Ishikawa (cell line): ENCODE data around the gene MICOS13.

Experiments used
- CEBPB ChIP-seq: IDR thresholded peaks from 2 replicates; pipeline ENCODE4 v1.6.1; 2012
- CREB1 ChIP-seq: IDR thresholded peaks from 2 replicates; pipeline ENCODE4 v1.6.1; 2012; ENCODE audit warnings: low read depth
- EGR1 ChIP-seq: IDR thresholded peaks from 2 replicates; pipeline ENCODE4 v1.6.1; 2012
- EP300 ChIP-seq: IDR thresholded peaks from 2 replicates; pipeline ENCODE4 v1.6.1; 2012; ENCODE audit warnings: borderline replicate concordance
- FOXM1 ChIP-seq: IDR thresholded peaks from 2 replicates; pipeline ENCODE4 v1.6.1; 2012; ENCODE audit warnings: low read depth, borderline replicate concordance
- MAX ChIP-seq: IDR thresholded peaks from 2 replicates; pipeline ENCODE4 v1.6.1; 2012
- NFIC ChIP-seq: IDR thresholded peaks from 2 replicates; pipeline ENCODE4 v1.6.1; 2012
- RAD21 ChIP-seq: IDR thresholded peaks from 2 replicates; pipeline ENCODE4 v1.6.1; 2012; ENCODE audit warnings: low read depth
- TAF1 ChIP-seq: IDR thresholded peaks from 2 replicates; pipeline ENCODE4 v1.6.1; 2012; ENCODE audit warnings: low read depth, mild to moderate bottlenecking
- TCF12 ChIP-seq: IDR thresholded peaks from 2 replicates; pipeline ENCODE4 v1.6.1; 2012; ENCODE audit warnings: low read depth
- TEAD4 ChIP-seq: IDR thresholded peaks from 2 replicates; pipeline ENCODE4 v1.6.1; 2012
- YY1 ChIP-seq: IDR thresholded peaks from 2 replicates; pipeline ENCODE4 v1.6.1; 2012; ENCODE audit warnings: low read depth
- ZBTB7A ChIP-seq: IDR thresholded peaks from 2 replicates; pipeline ENCODE4 v1.6.1; 2012; ENCODE audit warnings: low read depth
- TF ChIP-seq, protein P1 (sequence below): IDR thresholded peaks from 2 replicates; pipeline ENCODE4 v1.6.1; 2012
- TF ChIP-seq, protein P2 (sequence below): IDR thresholded peaks from 2 replicates; pipeline ENCODE4 v1.6.1; 2012; ENCODE audit warnings: low read depth, mild to moderate bottlenecking

MICOS13 gene

GRCh38 chr19:5641171-5641570 is 39.1 kb downstream of the MICOS13 start:
- TF ChIP-seq, protein P1, sequence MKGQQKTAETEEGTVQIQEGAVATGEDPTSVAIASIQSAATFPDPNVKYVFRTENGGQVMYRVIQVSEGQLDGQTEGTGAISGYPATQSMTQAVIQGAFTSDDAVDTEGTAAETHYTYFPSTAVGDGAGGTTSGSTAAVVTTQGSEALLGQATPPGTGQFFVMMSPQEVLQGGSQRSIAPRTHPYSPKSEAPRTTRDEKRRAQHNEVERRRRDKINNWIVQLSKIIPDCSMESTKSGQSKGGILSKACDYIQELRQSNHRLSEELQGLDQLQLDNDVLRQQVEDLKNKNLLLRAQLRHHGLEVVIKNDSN, result no peak
- TF ChIP-seq YY1, result no peak
- no peak for TF ChIP-seq TEAD4
- TF ChIP-seq, protein P2, sequence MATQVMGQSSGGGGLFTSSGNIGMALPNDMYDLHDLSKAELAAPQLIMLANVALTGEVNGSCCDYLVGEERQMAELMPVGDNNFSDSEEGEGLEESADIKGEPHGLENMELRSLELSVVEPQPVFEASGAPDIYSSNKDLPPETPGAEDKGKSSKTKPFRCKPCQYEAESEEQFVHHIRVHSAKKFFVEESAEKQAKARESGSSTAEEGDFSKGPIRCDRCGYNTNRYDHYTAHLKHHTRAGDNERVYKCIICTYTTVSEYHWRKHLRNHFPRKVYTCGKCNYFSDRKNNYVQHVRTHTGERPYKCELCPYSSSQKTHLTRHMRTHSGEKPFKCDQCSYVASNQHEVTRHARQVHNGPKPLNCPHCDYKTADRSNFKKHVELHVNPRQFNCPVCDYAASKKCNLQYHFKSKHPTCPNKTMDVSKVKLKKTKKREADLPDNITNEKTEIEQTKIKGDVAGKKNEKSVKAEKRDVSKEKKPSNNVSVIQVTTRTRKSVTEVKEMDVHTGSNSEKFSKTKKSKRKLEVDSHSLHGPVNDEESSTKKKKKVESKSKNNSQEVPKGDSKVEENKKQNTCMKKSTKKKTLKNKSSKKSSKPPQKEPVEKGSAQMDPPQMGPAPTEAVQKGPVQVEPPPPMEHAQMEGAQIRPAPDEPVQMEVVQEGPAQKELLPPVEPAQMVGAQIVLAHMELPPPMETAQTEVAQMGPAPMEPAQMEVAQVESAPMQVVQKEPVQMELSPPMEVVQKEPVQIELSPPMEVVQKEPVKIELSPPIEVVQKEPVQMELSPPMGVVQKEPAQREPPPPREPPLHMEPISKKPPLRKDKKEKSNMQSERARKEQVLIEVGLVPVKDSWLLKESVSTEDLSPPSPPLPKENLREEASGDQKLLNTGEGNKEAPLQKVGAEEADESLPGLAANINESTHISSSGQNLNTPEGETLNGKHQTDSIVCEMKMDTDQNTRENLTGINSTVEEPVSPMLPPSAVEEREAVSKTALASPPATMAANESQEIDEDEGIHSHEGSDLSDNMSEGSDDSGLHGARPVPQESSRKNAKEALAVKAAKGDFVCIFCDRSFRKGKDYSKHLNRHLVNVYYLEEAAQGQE, result no peak
- no peak for TF ChIP-seq EGR1
- no peak for TF ChIP-seq CEBPB
- TF ChIP-seq NFIC, result no peak

DNA sequence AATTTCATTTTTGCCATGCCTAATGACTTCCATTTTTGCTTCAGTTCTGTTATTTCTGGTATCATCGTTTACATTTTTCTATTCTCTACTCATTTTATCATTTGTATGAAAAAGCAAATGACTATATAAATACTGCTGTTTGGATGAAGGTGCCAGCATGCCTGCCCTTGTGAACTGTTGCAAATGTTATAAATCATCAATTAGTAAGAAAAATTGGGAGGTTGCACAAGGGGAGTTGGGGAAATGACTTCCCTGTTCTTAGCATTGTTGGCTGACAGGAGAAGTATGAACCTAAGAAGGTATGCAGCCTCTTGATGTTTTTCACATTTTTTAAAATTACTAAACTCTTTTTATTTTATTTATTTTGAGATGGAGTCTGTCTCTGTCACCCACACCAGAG is 42.3 kb downstream of the MICOS13 start:
- TF ChIP-seq EGR1 (no peak), TAF1 (no peak), MAX (no peak)

- TF ChIP-seq EGR1 (no peak), CEBPB (no peak), YY1 (no peak)
- TF ChIP-seq, protein P1, result no peak
Observed at GRCh38 chr19:5635427-5635826, 44.9 kb downstream of the MICOS13 start.

DNA sequence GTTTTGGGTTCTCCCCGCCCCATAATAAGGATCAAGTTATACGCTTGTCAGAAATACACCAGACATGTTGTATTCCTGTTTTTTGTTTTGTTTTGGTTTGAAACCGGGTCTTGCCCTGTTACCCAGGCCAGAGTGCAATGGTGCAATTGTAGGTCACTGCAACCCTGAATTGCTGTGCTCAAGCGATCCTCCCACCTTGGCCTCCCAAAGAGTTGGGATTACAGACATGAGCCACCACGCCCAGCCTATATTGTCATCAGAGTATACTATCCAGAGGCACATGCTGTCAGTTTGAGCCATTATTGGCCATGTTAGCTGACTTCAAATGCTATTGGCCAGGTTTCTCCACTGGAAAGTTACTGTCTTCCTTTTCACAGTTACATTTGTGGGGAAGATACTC is 47.7 kb downstream of the MICOS13 start:
- TF ChIP-seq EGR1 (no peak), MAX (no peak), TEAD4 (no peak), RAD21 (no peak), ZBTB7A (no peak), CREB1 (no peak), EP300 (no peak), CEBPB (no peak), YY1 (no peak), FOXM1 (no peak), TCF12 (no peak), TAF1 (no peak), NFIC (no peak)
- TF ChIP-seq, protein P1, result no peak
- TF ChIP-seq, protein P2, result no peak

DNA sequence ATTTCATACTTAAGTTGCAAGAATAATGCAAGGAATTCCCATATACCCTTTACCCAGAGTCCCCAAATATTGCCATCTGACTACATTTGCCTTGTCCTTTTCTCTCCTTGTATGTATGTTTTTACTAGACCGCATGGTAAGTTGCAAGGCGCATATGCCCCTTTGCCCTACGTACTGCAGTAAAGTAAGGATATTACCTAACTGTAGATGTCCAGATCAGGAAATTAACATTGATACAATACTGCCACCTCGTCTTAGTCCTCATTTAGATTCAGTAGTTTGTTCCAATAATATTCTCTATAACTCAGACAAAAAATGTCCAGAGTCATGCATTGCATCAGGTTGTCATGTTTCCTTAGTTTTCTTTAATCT is 48.1 kb downstream of the MICOS13 start:
- TF ChIP-seq NFIC (no peak), TCF12 (no peak), MAX (no peak), TAF1 (no peak), TEAD4 (no peak), RAD21 (no peak), YY1 (no peak), FOXM1 (no peak), CREB1 (no peak), EGR1 (no peak), EP300 (no peak), CEBPB (no peak), ZBTB7A (no peak)
- TF ChIP-seq, protein P2, result no peak
- TF ChIP-seq, protein P1, result no peak
